ENCODE data around the gene GUK1. TPM values are rescaled to one million over a fixed set of nuclear protein-coding genes. Genes with fewer than 3 reads are reported as not detected.

GUK1 gene
- total RNA-seq, 6 experiments from 2014 or later = 215 to 313 (median 247) TPM

DNA sequence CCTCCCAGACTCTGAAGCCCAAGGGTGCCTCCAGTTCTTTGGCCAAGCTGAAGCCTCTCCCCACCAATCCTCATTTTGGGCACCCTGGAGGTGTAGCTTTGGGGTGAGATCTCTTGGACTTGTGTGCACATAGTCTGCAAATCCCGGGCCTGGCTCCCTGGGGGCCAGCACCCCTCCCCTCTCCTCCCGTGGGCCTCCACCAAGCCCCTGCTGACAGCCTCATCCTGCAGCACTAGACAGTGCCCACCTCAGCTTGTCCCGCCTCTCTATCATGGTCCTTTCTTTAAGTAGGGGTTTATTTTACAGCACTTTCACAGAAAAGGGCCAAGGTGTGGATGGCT is 12.8 kb downstream of the GUK1 start:
- peaks cover 8% of the 10 kb centered on the region for H3K4me1 Mint-ChIP-seq (ENCODE audit: low read depth)
- H3K9me3 Mint-ChIP-seq = no peaks in the 10 kb centered on the region
- H3K27ac Mint-ChIP-seq = no peak overlapping the region
- no peak for DNase-seq
- TF ChIP-seq, protein P1, sequence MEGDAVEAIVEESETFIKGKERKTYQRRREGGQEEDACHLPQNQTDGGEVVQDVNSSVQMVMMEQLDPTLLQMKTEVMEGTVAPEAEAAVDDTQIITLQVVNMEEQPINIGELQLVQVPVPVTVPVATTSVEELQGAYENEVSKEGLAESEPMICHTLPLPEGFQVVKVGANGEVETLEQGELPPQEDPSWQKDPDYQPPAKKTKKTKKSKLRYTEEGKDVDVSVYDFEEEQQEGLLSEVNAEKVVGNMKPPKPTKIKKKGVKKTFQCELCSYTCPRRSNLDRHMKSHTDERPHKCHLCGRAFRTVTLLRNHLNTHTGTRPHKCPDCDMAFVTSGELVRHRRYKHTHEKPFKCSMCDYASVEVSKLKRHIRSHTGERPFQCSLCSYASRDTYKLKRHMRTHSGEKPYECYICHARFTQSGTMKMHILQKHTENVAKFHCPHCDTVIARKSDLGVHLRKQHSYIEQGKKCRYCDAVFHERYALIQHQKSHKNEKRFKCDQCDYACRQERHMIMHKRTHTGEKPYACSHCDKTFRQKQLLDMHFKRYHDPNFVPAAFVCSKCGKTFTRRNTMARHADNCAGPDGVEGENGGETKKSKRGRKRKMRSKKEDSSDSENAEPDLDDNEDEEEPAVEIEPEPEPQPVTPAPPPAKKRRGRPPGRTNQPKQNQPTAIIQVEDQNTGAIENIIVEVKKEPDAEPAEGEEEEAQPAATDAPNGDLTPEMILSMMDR (IDR thresholded peaks at IDR 0.05) = no peak
- no peaks in the 10 kb centered on the region for H3K36me3 Mint-ChIP-seq (ENCODE audit: low read depth)
- no peaks in the 10 kb centered on the region; the same call in 1 of the 2 replicates for H3K27me3 Mint-ChIP-seq (ENCODE audit: insufficient read depth)
- no peak overlapping the region for H3K4me3 Mint-ChIP-seq

DNA sequence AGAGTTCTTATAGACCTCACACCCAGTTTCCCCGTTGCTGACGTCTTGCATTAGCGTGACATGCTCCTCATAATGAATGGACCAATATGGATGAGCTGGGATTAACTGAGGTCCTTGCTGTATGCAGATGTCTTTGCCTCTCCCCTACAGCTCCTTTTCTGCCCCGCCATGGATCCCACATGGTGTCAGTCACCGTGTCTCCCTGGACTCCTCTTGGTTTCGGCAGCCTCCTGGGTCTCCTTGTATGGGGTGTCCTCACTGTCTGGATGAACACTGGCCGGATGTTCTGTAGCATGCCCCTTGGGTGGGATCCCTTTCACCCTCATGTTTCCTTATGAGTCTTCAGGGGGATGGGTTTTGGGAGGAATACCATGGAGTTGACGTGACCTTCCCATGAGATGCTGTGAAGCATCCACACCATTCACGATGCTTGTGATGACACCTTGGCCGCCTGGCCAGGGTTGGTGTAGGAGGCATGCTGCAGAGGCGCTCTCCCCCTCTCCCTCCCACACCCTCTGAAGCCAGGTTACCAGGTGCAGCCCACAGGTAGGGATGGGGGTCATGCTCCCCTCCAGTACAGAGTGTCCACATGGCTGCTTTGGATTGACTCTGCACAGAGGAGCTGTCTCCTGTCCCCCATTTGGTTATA is 14.1 kb downstream of the GUK1 start:
- H3K36me3 Mint-ChIP-seq (ENCODE audit: low read depth) = no peaks in the 10 kb centered on the region
- H3K4me3 Mint-ChIP-seq = no peak overlapping the region
- TF ChIP-seq, protein P1 (IDR thresholded peaks at IDR 0.05) = no peak
- H3K4me1 Mint-ChIP-seq (ENCODE audit: low read depth) = peaks cover 8% of the 10 kb centered on the region
- no peaks in the 10 kb centered on the region for H3K9me3 Mint-ChIP-seq
- no peak for DNase-seq
- no peaks in the 10 kb centered on the region for H3K27me3 Mint-ChIP-seq (ENCODE audit: insufficient read depth)
- no peak overlapping the region for H3K27ac Mint-ChIP-seq

DNA sequence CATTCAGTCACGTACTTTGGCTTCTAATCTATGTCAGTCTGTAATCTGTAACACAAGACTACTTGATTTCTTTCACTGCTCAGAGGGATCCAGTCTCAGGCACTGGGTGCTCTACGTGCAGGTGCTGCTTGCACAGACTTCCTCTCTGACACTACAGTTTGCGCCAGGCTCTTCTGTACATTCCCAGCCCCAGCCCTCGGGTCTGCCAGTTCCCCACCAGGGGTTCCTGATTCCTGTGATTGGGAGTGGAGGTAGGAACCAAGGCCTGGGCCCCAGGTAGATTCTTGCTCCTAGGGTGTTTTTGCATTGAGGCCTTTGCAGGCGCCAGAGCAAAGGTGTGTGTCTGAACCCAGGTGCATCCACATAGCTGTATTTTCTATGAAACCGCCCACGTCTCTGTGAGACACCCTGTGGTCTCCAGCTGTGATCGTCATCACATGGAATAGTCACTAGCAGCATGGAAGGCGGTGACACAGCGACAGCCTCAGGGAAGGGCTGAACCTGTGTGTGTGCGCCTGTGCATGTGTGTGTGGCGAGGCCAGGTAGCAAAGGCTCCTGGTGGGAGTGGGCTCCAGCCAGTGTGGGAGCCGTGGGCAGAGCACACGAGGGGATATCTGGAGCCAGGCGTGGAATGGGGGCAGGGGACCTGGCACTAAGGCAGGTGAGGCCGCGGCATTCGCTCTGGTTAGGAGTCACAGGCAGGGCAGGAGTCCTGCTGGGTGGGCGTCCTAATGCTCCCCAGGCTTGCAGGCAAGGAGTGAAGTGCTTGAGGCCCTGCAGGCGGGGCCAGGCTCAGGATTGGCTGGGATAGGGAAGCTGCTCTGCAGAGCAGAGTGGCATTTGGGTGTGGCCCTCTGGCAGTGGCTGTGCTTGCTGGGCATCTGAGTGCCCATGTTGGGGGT is 14.8 kb downstream of the GUK1 start:
- no peaks in the 10 kb centered on the region for H3K36me3 Mint-ChIP-seq (ENCODE audit: low read depth)
- no peak for DNase-seq
- peaks cover 8% of the 10 kb centered on the region for H3K4me1 Mint-ChIP-seq (ENCODE audit: low read depth)
- no peak overlapping the region for H3K27ac Mint-ChIP-seq
- TF ChIP-seq, protein P1 (IDR thresholded peaks at IDR 0.05) = no peak
- no peaks in the 10 kb centered on the region for H3K9me3 Mint-ChIP-seq
- no peaks in the 10 kb centered on the region; the same call in 1 of the 2 replicates for H3K27me3 Mint-ChIP-seq (ENCODE audit: insufficient read depth)
- H3K4me3 Mint-ChIP-seq = no peak overlapping the region

DNA sequence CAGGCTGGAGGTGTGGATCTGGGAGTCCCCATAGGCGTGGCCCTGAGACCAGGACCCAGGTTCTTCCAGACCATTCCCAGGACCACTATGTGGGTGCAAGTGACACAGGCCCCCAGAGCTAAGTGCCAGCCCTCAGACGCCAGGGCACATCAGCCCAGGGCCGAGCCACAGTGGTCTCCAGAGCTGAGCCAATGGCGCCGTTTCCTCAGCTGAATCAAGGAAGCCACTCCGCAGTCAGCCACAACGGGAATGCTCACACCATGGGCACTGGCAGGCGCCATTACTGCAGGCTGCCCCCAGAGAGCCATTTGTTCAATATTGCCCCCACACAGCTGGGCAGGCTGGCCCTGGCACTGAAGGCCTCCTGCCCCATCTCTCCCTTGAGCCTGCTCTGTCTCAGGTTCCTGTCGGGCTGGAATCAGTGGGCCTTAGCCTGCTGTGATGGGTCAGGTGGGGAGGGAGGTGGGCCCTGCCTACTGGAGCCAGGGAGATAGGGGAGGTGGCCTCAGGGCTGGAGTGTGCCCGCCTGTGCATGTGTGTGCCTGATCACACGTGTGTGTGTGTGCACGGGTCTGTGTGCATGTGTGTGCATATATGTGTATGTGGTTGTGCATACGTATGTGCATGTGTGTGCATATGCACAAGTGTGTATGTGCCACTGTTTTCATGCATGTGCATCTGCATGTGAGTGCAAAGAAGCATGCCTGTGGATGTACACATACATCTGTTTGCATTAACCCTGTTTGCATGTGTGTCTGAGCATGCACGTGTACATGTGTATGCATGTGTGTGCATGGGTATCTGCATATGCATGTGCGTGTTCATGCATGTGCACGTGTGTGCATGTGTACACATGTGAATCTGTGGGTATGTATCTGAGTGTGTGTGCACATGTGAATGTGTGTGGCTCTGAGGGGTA is 15.8 kb downstream of the GUK1 start:
- Mint-ChIP-seq H3K36me3 (ENCODE audit: low read depth) (no peaks in the 10 kb centered on the region), H3K27ac (no peak overlapping the region), H3K27me3 (ENCODE audit: insufficient read depth) (no peaks in the 10 kb centered on the region; the same call in 1 of the 2 replicates), H3K4me3 (no peak overlapping the region), H3K9me3 (no peaks in the 10 kb centered on the region), H3K4me1 (ENCODE audit: low read depth) (peaks cover 7% of the 10 kb centered on the region)
- DNase-seq = no peak
- TF ChIP-seq, protein P1 (IDR thresholded peaks at IDR 0.05) = no peak

DNA sequence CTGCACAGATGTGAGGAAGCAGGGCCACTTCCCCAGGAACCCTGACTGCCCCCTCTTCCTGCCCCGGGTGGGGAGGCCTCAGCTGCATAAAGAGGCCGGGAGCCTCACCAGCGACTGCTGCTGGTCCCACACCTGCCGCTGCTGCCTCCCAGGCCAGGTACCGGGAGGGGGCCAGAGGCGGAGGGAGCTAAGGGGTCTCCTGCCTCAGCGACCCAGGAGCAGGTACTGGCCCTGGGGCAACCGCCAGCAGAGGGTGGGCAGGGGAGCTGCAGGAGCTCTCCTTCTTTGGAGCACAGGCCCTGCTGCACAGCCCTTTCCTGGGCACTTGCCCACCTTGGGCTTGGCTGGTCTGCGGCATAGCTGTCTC is 16.4 kb downstream of the GUK1 start:
- no peak for DNase-seq
- TF ChIP-seq, protein P1 (IDR thresholded peaks at IDR 0.05) = no peak
- no peaks in the 10 kb centered on the region for H3K9me3 Mint-ChIP-seq
- H3K4me3 Mint-ChIP-seq = no peak overlapping the region
- peaks cover 4% of the 10 kb centered on the region; the same call in 1 of the 2 replicates for H3K4me1 Mint-ChIP-seq (ENCODE audit: low read depth)
- no peaks in the 10 kb centered on the region for H3K36me3 Mint-ChIP-seq (ENCODE audit: low read depth)
- no peak overlapping the region for H3K27ac Mint-ChIP-seq
- no peaks in the 10 kb centered on the region; the same call in 1 of the 2 replicates for H3K27me3 Mint-ChIP-seq (ENCODE audit: insufficient read depth)

Measured in HFFc6 (cell line).